Immature natural killer cell (primary cell): ENCODE results near the gene ZNF91. TPM values are rescaled to one million over a fixed set of nuclear protein-coding genes. Genes with fewer than 3 reads are reported as not detected.
"Not testable (repeated sequence)": the region's sequence is repeated elsewhere in the genome, so short reads cannot be mapped to it uniquely, and the experiment has no call there.

Experiments
- DNase-seq, 3 donors: peaks; one replicate each; pipeline ENCODE4 v3.0.0; 2022; ENCODE audit warnings: mixed read lengths in 1 of 3
- H3K27ac Mint-ChIP-seq, 6 donors: one replicate each; pipeline ENCODE4 v1.8.0; 2020; ENCODE audit warnings: mixed read lengths in 6 of 6, mild to moderate bottlenecking in 5 of 6, inconsistent platforms in 4 of 6, moderate library complexity in 3 of 6
- H3K27me3 Mint-ChIP-seq, 3 donors: one replicate each; pipeline ENCODE4 v1.8.0; 2020 to 2021; ENCODE audit warnings: low read depth in 3 of 3, mild to moderate bottlenecking in 3 of 3, mixed read lengths in 3 of 3, moderate library complexity in 3 of 3, inconsistent platforms in 1 of 3
- H3K36me3 Mint-ChIP-seq, 3 donors: one replicate each; pipeline ENCODE4 v1.8.0; 2020; ENCODE audit warnings: mixed read lengths in 3 of 3, inconsistent platforms in 2 of 3, mild to moderate bottlenecking in 2 of 3
- H3K4me1 Mint-ChIP-seq, 2 donors: one replicate each; pipeline ENCODE4 v1.8.0; 2020; ENCODE audit warnings: inconsistent platforms in 2 of 2, mild to moderate bottlenecking in 2 of 2, mixed read lengths in 2 of 2, moderate library complexity in 1 of 2
- H3K4me3 Mint-ChIP-seq, 5 donors: one replicate each; pipeline ENCODE4 v1.8.0; 2020; ENCODE audit warnings: mild to moderate bottlenecking in 5 of 5, mixed read lengths in 5 of 5, inconsistent platforms in 3 of 5, moderate library complexity in 3 of 5
- H3K9me3 Mint-ChIP-seq, 6 donors: one replicate each; pipeline ENCODE4 v1.8.0; 2020; ENCODE audit warnings: mild to moderate bottlenecking in 6 of 6, mixed read lengths in 6 of 6, inconsistent platforms in 4 of 6, moderate library complexity in 3 of 6
- polyA plus RNA-seq, 3 donors: library from polyadenylated mRNA; unstranded; fragments of 300-500 nt; fragmentation: Illumina TruSeq; gene quantifications; one replicate each; pipeline ENCODE4 v1.2.3, GENCODE V29; 2021

ZNF91 gene
- polyA plus RNA-seq, 3 donors from 2014 or later: 14.5 to 48.1 (median 19.7) TPM

DNA sequence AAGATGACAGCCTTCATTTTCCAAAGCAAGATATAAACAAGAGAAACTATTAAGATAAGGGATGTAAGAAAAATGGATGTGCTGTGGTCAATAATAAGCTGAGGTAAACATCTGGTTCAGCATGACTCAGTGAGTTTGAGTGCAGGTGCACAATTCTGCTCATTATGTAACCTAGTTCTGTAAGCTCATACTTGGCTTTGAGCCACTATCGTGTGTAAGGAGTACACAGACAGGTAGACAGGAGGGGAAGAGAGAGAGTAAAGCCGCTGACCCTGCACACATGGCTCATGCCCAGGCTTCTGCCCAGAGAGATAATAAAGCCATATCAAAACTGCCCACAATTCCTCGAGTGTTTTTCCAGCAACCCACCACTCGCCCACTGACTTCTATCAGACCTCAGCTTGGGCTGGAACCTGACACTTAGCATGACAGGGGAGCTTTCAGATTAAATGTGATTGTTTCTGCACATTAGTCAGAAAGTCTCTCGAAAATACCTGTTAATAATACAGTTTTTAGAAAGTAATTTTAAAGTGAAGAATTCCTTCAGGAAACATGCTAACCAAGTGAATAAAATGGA is 51.7 kb downstream of the ZNF91 start:
- DNase-seq: no peak
- H3K4me3 Mint-ChIP-seq: peak overlapping the region in 1 of 5 donors; percentile 8
- no peak overlapping the region for H3K27ac Mint-ChIP-seq
- H3K27me3 Mint-ChIP-seq: peaks cover 2 to 6% (median 2%) of the 10 kb centered on the region in 3 donors
- H3K9me3 Mint-ChIP-seq: peaks cover 66 to 92% (median 88%) of the 10 kb centered on the region in 6 donors
- peaks cover 76 to 91% (median 82%) of the 10 kb centered on the region in 3 donors for H3K36me3 Mint-ChIP-seq
- H3K4me1 Mint-ChIP-seq: peaks cover 18 to 43% of the 10 kb centered on the region in 2 donors

DNA sequence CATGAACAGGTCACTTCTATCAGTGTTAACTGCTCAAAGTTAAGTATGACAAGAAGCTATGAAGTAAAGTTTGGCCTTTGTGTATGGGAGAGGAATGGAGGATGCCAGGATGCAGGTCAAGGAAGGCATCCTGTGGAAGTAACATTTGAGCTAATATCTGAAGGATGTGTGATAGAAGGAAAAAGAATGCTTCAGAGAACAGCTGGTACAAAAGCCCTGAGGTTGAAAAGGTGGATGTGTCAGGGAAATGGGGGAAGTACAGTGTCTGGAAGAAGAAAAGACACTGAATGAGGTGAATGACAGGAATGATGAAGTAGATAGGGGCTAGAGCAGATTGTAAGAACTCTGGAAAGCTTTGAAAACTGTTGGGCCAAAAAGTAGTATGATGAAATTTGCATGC is 67.1 kb downstream of the ZNF91 start:
- H3K27me3 Mint-ChIP-seq: peaks cover 0 to 7% (median 1%) of the 10 kb centered on the region in 3 donors
- peaks cover 1 to 11% of the 10 kb centered on the region in 2 donors for H3K4me1 Mint-ChIP-seq
- DNase-seq: no peak
- no peak overlapping the region for H3K4me3 Mint-ChIP-seq
- peaks cover 27 to 76% (median 65%) of the 10 kb centered on the region in 6 donors for H3K9me3 Mint-ChIP-seq
- no peak overlapping the region for H3K27ac Mint-ChIP-seq
- peaks cover 38 to 56% (median 45%) of the 10 kb centered on the region in 3 donors for H3K36me3 Mint-ChIP-seq

DNA sequence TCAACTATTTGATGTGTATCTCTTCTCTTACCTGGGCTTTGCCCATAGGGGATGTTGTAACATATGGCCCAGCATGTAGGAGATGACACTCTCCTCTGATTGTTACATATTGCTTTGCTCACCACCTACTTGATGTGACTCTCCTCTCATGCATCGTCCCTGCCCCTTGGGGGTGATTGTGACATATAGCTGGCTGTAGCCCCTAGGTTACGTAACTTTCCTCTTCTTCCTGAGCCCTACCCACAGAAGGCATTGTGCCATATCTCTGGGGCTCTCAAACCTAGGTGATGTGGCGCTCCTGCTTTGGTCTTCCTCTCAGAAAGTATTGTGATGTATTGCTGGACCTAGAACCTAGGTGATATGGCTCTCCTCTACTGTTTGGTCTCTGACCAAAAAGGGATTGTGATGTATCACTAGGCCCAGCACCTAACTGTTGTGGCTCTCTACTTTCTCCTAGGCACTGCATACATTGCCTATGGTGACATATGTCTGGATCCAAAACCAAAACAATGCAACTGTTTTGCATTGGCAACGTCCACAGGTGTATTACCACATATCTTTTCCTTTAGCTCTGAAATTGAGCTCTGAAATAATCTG is 73.2 kb downstream of the ZNF91 start:
- H3K27ac Mint-ChIP-seq: no peak overlapping the region
- peaks cover 0 to 7% (median 3%) of the 10 kb centered on the region in 3 donors for H3K27me3 Mint-ChIP-seq
- H3K4me3 Mint-ChIP-seq: no peak overlapping the region
- no peak for DNase-seq
- peaks cover 6 to 11% (median 8%) of the 10 kb centered on the region in 3 donors for H3K36me3 Mint-ChIP-seq
- peaks cover 11 to 55% (median 39%) of the 10 kb centered on the region in 6 donors for H3K9me3 Mint-ChIP-seq
- peaks cover 0 to 11% of the 10 kb centered on the region in 2 donors for H3K4me1 Mint-ChIP-seq

DNA sequence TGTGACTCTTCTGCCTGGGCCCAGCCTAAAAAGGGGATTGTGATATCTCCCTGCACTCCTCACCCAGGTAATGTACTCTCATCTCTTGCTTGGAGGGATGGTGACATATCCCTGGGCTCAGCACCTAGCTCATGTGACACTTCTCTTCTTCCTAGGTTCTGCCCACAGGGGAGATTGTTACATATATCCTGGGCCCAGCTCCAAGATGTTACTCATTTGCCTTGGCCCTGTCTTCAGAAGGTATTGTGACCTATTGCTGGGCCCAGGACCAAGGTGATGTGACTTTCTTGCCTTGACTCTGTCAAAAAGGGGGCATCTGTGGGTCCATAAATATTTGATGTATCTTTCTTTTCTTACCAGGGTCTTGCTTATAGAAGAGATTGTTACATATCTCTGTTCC is 73.9 kb downstream of the ZNF91 start:
- Mint-ChIP-seq H3K9me3 (peaks cover 15 to 51% (median 39%) of the 10 kb centered on the region in 6 donors), H3K4me1 (peaks cover 0 to 11% of the 10 kb centered on the region in 2 donors), H3K36me3 (peaks cover 6 to 11% (median 8%) of the 10 kb centered on the region in 3 donors)
- not testable (repeated sequence) for DNase-seq, H3K27me3 Mint-ChIP-seq, H3K4me3 Mint-ChIP-seq, H3K27ac Mint-ChIP-seq

DNA sequence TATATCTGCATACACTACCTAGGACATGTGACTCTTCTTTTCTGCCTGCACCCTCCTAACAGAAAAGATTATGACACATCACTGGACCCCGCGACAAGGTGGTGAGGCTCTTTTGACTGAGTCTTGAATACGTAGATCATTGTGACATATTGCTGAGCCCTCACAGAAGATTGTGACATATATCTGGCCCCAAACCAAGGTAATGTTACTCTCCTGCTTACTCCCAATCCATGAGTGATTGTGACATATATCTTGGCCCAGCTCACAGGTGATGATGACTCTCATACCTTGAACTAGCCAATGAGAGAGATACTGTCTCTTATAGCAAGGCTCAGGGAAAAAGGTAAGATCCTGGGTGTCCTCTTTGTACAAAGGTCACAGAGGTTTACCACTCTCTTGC is 75.7 kb downstream of the ZNF91 start:
- not testable (repeated sequence) for H3K36me3 Mint-ChIP-seq, H3K4me1 Mint-ChIP-seq, DNase-seq, H3K27ac Mint-ChIP-seq, H3K4me3 Mint-ChIP-seq, H3K27me3 Mint-ChIP-seq
- H3K9me3 Mint-ChIP-seq: peaks cover 8 to 40% (median 31%) of the 10 kb centered on the region in 6 donors

DNA sequence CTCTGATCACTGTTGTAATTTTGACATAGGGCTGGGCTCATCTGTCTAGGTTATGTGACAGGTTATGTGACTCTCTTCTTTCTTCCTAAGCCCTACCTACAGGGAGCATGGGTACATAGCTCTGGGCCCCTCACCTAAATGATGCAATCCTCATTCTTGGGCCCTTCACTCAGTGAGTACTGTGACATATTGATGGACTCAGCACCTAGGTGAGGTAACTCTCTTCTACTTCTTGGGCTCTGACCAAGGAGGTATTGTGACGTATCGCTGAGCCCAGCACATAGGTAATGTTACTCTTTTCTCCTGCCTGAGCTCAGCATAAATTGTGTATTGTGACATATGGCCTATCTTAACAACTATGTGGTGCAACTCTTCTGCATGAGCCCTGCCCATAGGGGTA is 76.3 kb downstream of the ZNF91 start:
- peaks cover 5 to 37% (median 28%) of the 10 kb centered on the region in 6 donors for H3K9me3 Mint-ChIP-seq
- not testable (repeated sequence) for H3K4me3 Mint-ChIP-seq, H3K27ac Mint-ChIP-seq, DNase-seq, H3K27me3 Mint-ChIP-seq, H3K4me1 Mint-ChIP-seq, H3K36me3 Mint-ChIP-seq

DNA sequence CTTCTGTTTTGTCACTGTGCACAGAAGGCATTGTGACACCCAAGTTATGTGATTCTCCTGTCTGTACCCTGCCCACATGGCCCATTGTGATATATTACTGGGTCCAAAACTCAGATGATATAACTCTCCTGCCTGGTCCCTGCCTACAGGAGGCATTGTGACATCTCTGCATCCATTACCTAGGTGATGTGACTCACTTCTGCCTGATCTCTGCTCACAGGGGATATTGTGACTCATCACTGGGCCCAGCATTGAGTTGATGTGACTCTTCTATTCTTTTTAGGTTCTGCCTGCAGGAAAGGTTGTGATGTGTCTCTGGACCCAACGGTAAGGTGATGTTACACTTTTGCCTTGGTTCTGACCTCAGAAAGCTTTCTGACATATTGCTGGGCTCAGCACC is 77.1 kb downstream of the ZNF91 start:
- Mint-ChIP-seq H3K9me3 (peaks cover 3 to 35% (median 23%) of the 10 kb centered on the region in 6 donors), H3K4me1 (no peaks in the 10 kb centered on the region), H3K36me3 (no peaks in the 10 kb centered on the region), H3K4me3 (no peak overlapping the region), H3K27ac (no peak overlapping the region), H3K27me3 (peaks cover 0 to 2% (median 0%) of the 10 kb centered on the region in 3 donors)
- no peak for DNase-seq

DNA sequence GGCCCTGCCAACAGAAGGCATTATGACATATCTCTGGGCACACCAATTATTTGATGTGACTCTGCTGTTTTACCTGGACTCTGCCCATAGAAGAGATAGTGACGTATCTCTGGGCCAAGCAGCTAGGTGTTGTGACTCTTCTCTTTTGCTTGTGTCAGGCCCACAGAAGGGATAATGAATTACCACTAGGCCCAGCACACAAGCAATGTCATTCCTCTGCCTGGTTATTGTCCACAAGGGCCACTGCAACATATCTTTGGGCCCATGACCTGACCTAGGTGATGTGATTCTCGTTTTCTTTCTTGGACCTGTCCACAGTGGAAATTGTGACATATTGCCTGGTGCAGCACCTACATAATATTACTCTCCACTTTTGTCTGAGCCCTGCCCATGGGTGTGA is 80.0 kb downstream of the ZNF91 start:
- Mint-ChIP-seq H3K9me3 (peaks cover 3 to 25% (median 19%) of the 10 kb centered on the region in 6 donors), H3K27ac (no peak overlapping the region), H3K27me3 (peaks cover 0 to 2% (median 0%) of the 10 kb centered on the region in 3 donors)

DNA sequence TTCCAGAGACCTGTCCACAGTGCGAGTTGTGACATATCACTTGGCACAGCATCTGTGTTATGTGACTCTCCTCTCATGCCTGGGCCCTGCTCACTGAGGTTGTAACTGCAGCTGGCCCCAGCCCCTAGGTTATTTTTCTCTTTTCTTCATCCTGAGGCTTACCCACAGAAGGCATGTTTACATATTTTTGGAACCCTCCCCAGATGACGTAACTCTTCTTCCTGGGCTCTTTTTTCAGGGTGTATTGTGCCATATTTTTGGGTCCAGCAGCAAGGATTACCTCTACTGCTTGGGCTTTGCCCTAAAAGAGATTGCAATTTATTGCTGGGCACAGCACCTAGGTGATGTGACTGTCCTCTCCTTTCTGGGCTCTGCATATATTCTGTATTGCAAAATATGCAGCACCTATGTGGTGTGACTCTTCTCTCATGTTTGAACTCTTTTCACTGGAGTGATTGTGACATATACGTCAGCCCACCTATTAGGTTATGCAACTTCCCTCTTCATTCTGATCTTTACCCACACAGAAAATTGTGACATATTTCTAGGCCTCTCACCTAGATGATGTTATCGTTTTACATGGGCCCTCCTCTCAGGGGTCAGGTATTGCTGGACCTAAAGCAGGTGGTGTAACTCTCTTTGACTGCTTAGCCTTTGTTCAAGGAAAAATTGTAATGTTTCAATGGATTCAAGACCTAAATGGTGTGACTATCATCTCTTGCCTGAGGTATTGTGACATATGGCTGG is 80.6 kb downstream of the ZNF91 start:
- no peaks in the 10 kb centered on the region for H3K4me1 Mint-ChIP-seq
- no peak for DNase-seq
- no peak overlapping the region for H3K27ac Mint-ChIP-seq
- peaks cover 3 to 24% (median 18%) of the 10 kb centered on the region in 6 donors for H3K9me3 Mint-ChIP-seq
- peaks cover 0 to 2% (median 0%) of the 10 kb centered on the region in 3 donors for H3K27me3 Mint-ChIP-seq
- no peaks in the 10 kb centered on the region for H3K36me3 Mint-ChIP-seq
- H3K4me3 Mint-ChIP-seq: no peak overlapping the region

More for the DNA sequence above, 80.0 kb downstream of the ZNF91 start:
- Mint-ChIP-seq H3K36me3 (no peaks in the 10 kb centered on the region), H3K4me1 (no peaks in the 10 kb centered on the region), H3K4me3 (no peak overlapping the region)
- no peak for DNase-seq

DNA sequence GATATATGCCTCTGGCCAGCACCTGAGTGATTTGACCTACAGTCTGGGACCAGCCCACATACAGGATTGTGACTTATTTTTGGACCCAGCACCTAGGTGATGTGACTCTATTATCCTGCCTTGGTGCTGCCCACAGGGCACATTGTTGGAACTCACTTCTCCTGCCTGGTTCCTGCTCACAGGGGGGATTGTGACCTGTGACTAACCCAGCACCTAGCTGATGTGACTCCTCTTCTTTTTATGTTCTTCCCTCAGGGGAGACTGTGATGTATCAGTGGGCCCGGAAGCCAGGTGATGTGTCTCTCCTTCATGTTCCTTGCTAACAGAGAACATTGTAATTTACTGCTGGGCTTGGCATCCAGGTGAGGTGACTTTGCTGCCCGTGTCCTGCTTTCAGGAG is 82.1 kb downstream of the ZNF91 start:
- peaks cover 0 to 21% (median 12%) of the 10 kb centered on the region in 6 donors for H3K9me3 Mint-ChIP-seq
- H3K27ac Mint-ChIP-seq: no peak overlapping the region
- no peaks in the 10 kb centered on the region for H3K4me1 Mint-ChIP-seq

DNA sequence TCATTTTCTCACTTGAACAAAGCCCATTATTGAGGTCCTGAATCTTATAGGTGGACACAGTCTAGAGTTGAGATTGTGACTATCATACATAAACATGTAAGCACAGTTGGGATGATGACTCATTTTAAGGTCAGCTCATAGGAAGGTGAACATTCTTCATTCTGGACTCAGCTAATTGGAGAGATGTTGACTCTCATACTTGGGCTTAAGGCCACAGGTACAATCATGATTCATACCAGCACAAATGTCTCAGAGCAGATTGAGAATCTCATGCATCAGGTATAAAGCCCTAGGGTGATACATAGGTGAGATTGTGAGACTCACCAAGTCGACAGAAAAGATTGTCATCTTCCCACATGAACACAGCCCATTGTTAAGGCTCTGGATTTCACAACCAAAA is 82.8 kb downstream of the ZNF91 start:
- no peaks in the 10 kb centered on the region for H3K4me1 Mint-ChIP-seq
- H3K36me3 Mint-ChIP-seq: no peaks in the 10 kb centered on the region
- no peaks in the 10 kb centered on the region for H3K27me3 Mint-ChIP-seq
- H3K4me3 Mint-ChIP-seq: no peak overlapping the region
- no peak for DNase-seq
- H3K9me3 Mint-ChIP-seq: peaks cover 0 to 21% (median 9%) of the 10 kb centered on the region in 6 donors
- no peak overlapping the region for H3K27ac Mint-ChIP-seq

More for the DNA sequence above, 82.1 kb downstream of the ZNF91 start:
- H3K36me3 Mint-ChIP-seq: no peaks in the 10 kb centered on the region
- no peak overlapping the region for H3K4me3 Mint-ChIP-seq
- no peaks in the 10 kb centered on the region for H3K27me3 Mint-ChIP-seq
- DNase-seq: no peak

DNA sequence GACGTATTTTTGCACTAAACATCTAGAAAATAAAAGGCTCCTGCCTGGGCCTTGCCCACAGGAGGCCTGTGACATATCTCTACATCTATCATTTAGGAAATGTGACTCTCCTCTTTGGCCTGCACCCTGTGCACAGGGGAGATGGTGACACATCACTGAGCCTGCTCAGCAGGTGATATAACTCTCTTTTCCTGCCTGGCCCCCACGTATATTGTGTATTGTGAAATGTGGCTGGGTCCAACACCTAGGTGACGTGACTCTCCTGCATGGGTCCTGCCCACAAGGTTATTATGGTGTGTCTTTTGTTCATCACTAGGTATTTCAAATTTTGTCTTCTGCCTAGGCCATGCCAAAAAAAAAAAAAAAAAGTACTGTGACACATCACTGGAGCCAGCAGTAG is 83.7 kb downstream of the ZNF91 start:
- Mint-ChIP-seq H3K9me3 (peaks cover 0 to 17% (median 6%) of the 10 kb centered on the region in 6 donors), H3K4me3 (no peak overlapping the region), H3K36me3 (no peaks in the 10 kb centered on the region), H3K4me1 (no peaks in the 10 kb centered on the region), H3K27me3 (no peaks in the 10 kb centered on the region), H3K27ac (no peak overlapping the region)
- DNase-seq: no peak

DNA sequence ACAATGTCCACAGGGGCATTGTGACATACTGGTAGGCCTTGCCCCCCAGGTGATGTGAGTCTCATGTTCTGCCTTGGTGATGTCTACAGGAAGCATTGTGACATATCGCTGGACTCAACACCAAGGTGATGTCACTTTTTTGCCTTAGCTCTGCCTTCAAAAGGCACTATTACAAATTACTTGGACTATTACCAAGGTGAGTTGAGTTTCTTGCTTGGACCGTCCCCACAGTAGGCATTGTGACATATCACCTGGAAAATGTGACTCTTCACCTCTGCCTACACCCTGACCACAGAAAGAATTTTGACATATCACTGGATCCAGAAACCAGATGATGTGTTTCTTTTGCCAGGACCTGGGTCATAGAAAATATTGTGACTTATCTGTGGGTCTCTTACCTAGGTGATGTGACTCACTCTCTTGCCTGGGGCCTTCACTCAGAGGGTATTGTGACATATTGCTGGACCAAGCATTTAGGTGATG is 84.5 kb downstream of the ZNF91 start:
- H3K27ac Mint-ChIP-seq: no peak overlapping the region
- peaks cover 0 to 15% (median 5%) of the 10 kb centered on the region in 6 donors for H3K9me3 Mint-ChIP-seq
- no peak for DNase-seq
- H3K4me3 Mint-ChIP-seq: no peak overlapping the region
- no peaks in the 10 kb centered on the region for H3K4me1 Mint-ChIP-seq
- no peaks in the 10 kb centered on the region for H3K36me3 Mint-ChIP-seq
- no peaks in the 10 kb centered on the region for H3K27me3 Mint-ChIP-seq

DNA sequence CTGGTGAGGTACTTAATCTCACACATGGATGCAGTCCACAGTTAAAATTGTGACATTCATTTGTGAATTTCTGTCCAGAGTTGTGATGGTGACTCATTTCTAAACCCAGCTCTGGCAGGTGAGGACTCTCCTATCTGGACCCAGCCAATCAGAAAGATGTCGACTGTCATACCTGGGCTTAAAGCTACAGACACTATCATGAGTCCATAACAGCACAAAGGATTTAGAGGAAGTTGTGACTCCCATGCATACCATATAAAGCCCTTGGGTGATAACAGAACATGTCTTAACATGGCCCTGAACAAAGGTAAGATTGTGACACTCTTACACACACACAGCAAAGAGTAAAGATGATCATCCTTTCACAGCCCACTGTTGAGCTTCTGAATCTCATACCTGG is 85.3 kb downstream of the ZNF91 start:
- H3K27me3 Mint-ChIP-seq: no peaks in the 10 kb centered on the region
- H3K36me3 Mint-ChIP-seq: no peaks in the 10 kb centered on the region
- no peak overlapping the region for H3K4me3 Mint-ChIP-seq
- peaks cover 0 to 12% (median 5%) of the 10 kb centered on the region in 6 donors for H3K9me3 Mint-ChIP-seq
- DNase-seq: no peak
- H3K4me1 Mint-ChIP-seq: no peaks in the 10 kb centered on the region
- H3K27ac Mint-ChIP-seq: no peak overlapping the region
